ENCODE results near the gene EEF1AKMT4.

GRCh38 chr3:184233127-184233843 is 16.2 kb upstream of the EEF1AKMT4 start:
- TF ChIP-seq EP300 (IDR thresholded peaks at IDR 0.05; ENCODE audit: borderline replicate concordance in 1 of 2, control insufficient read depth in 1 of 2, low read depth in 2 of 2, low read length in 2 of 2) (no peak), STAT3 (IDR thresholded peaks at IDR 0.05; ENCODE audit: low read depth, low read length) (no peak), SMC3 (IDR thresholded peaks at IDR 0.05; ENCODE audit: borderline replicate concordance, low read length) (no peak), E4F1 (IDR thresholded peaks at IDR 0.05; ENCODE audit: borderline replicate concordance, partially characterized antibody) (no peak), ATF7 (IDR thresholded peaks at IDR 0.05; ENCODE audit: low read depth) (no peak), ESRRA (IDR thresholded peaks at IDR 0.05; ENCODE audit: low read length) (no peak), RAD21 (IDR thresholded peaks at IDR 0.05; ENCODE audit: insufficient read depth, low read depth, low read length) (no peak), CTCF (IDR thresholded peaks at IDR 0.05 in 2 of 3, conservative IDR thresholded peaks at IDR 0.05 in 1 of 3; ENCODE audit: control insufficient read depth in 2 of 3, extremely low read depth in 1 of 3, insufficient read depth in 1 of 3, low read depth in 3 of 3, low read length in 3 of 3) (no peak), NFYA (IDR thresholded peaks at IDR 0.05; ENCODE audit: borderline replicate concordance, low read depth, low read length) (no peak), MAX (IDR thresholded peaks at IDR 0.05; ENCODE audit: low read depth, low read length) (no peak), REST (IDR thresholded peaks at IDR 0.05; ENCODE audit: low read depth, low read length) (no peak), STAT1 (conservative IDR thresholded peaks at IDR 0.05) (no peak), JUND (IDR thresholded peaks at IDR 0.05; ENCODE audit: low read depth, low read length) (no peak)
